HEK293 (cell line): ENCODE data around the gene STK32C.

Source experiments
- CTCF ChIA-PET: fragments of 350-600 bp; formaldehyde crosslinking; extraction: SDS; loops from one replicate; lab custom pipeline; 2021; ENCODE audit warnings: antibody characterized with exemption; lab: Yijun Ruan, JAX
- POLR2A ChIA-PET: fragments of 300-600 bp; formaldehyde crosslinking; extraction: SDS; loops from one replicate; lab custom pipeline; 2020; ENCODE audit warnings: antibody characterized with exemption, inconsistent platforms; lab: Yijun Ruan, JAX
- H3K27ac ChIP-seq: fragments of 200-500 bp; sonication (Bioruptor generic); 2 replicates; pipeline ENCODE4 v1.5.1; 2014; ENCODE audit warnings: low read depth, low read length, control low read depth, inconsistent platforms; ENCODE audit errors: extremely low read depth
- H3K36me3 ChIP-seq, 2 experiments: fragments of 200-500 bp in 1 of 2; sonication (Bioruptor generic) in 1 of 2; 1 replicate in 1 of 2; 2 replicates in 1 of 2; pipeline ENCODE4 v1.5.1; 2014 to 2017; ENCODE audit warnings: inconsistent platforms in 2 of 2, low read length in 2 of 2; ENCODE audit not compliant: control insufficient read depth in 2 of 2, insufficient read depth in 1 of 2
- H3K4me1 ChIP-seq: fragments of 200-500 bp; sonication (Bioruptor generic); 2 replicates; pipeline ENCODE4 v1.5.1; 2014; ENCODE audit warnings: mild to moderate bottlenecking, low read length, inconsistent platforms; ENCODE audit not compliant: control insufficient read depth, insufficient read depth
- H3K4me3 ChIP-seq: 2 replicates; pipeline ENCODE4 v1.5.1; 2011; ENCODE audit warnings: low read depth, mild to moderate bottlenecking, control low read depth, low read length, moderate library complexity
- H3K9me3 ChIP-seq: fragments of 200-500 bp; sonication (Bioruptor generic); 2 replicates; pipeline ENCODE4 v1.5.1; 2014; ENCODE audit warnings: low read depth, low read length, inconsistent platforms; ENCODE audit not compliant: control insufficient read depth, insufficient read depth
- SALL2 ChIP-seq: fragments of 450-650 bp; formaldehyde crosslinking; IDR thresholded peaks from 2 replicates; pipeline ENCODE4 v1.5.0; 2017; ENCODE audit warnings: missing biosample characterization, mild to moderate bottlenecking, missing genetic modification characterization, borderline replicate concordance
- WT1 ChIP-seq: fragments of 450-650 bp; formaldehyde crosslinking; IDR thresholded peaks from 2 replicates; pipeline ENCODE4 v1.5.1; 2016; ENCODE audit warnings: missing biosample characterization, missing genetic modification characterization
- ZFP37 ChIP-seq: fragments of 450-650 bp; formaldehyde crosslinking; IDR thresholded peaks from 2 replicates; pipeline ENCODE4 v1.5.1; 2016; ENCODE audit warnings: missing biosample characterization, missing genetic modification characterization
- ZFP69B ChIP-seq: fragments of 450-650 bp; formaldehyde crosslinking; IDR thresholded peaks from 2 replicates; pipeline ENCODE4 v1.5.1; 2016; ENCODE audit warnings: missing biosample characterization, missing genetic modification characterization
- ZNF146 ChIP-seq: fragments of 450-650 bp; formaldehyde crosslinking; IDR thresholded peaks from 2 replicates; pipeline ENCODE4 v1.5.1; 2016; ENCODE audit warnings: missing biosample characterization, missing genetic modification characterization
- ZNF155 ChIP-seq: fragments of 450-650 bp; formaldehyde crosslinking; IDR thresholded peaks from 2 replicates; pipeline ENCODE4 v1.5.1; 2016; ENCODE audit warnings: missing biosample characterization, missing genetic modification characterization
- ZNF324 ChIP-seq: fragments of 450-650 bp; formaldehyde crosslinking; IDR thresholded peaks from 2 replicates; pipeline ENCODE4 v1.5.1; 2016; ENCODE audit warnings: missing biosample characterization, missing genetic modification characterization
- ZNF350 ChIP-seq: fragments of 450-650 bp; formaldehyde crosslinking; IDR thresholded peaks from 2 replicates; pipeline ENCODE4 v1.5.0; 2017; ENCODE audit warnings: missing biosample characterization, mild to moderate bottlenecking, missing genetic modification characterization
- ZNF391 ChIP-seq: fragments of 450-650 bp; formaldehyde crosslinking; IDR thresholded peaks from 2 replicates; pipeline ENCODE4 v1.5.1; 2016; ENCODE audit warnings: low read depth, missing biosample characterization, missing genetic modification characterization, borderline replicate concordance
- ZNF394 ChIP-seq: fragments of 450-650 bp; formaldehyde crosslinking; IDR thresholded peaks from 2 replicates; pipeline ENCODE4 v1.5.1; 2016; ENCODE audit warnings: missing biosample characterization, missing genetic modification characterization, mild to moderate bottlenecking, moderate library complexity, borderline replicate concordance
- ZNF473 ChIP-seq: fragments of 450-650 bp; formaldehyde crosslinking; IDR thresholded peaks from 2 replicates; pipeline ENCODE4 v1.5.1; 2017; ENCODE audit warnings: missing biosample characterization, missing genetic modification characterization
- ZNF501 ChIP-seq: fragments of 450-650 bp; formaldehyde crosslinking; IDR thresholded peaks from 2 replicates; pipeline ENCODE4 v1.5.1; 2016; ENCODE audit warnings: missing biosample characterization, missing genetic modification characterization
- ZNF621 ChIP-seq: fragments of 450-650 bp; formaldehyde crosslinking; IDR thresholded peaks from 2 replicates; pipeline ENCODE4 v1.5.1; 2017; ENCODE audit warnings: missing biosample characterization, missing genetic modification characterization
- ZNF629 ChIP-seq: fragments of 450-650 bp; formaldehyde crosslinking; IDR thresholded peaks from 2 replicates; pipeline ENCODE4 v1.5.1; 2017; ENCODE audit warnings: missing biosample characterization, missing genetic modification characterization
- ZNF664 ChIP-seq: fragments of 450-650 bp; formaldehyde crosslinking; IDR thresholded peaks from 2 replicates; pipeline ENCODE4 v1.5.1; 2016; ENCODE audit warnings: missing biosample characterization, missing genetic modification characterization
- ZNF670 ChIP-seq: fragments of 450-650 bp; formaldehyde crosslinking; IDR thresholded peaks from 2 replicates; pipeline ENCODE4 v1.5.1; 2016; ENCODE audit warnings: missing biosample characterization, missing genetic modification characterization, low read depth
- ZNF747 ChIP-seq: fragments of 450-650 bp; formaldehyde crosslinking; IDR thresholded peaks from 2 replicates; pipeline ENCODE4 v1.5.1; 2016; ENCODE audit warnings: missing biosample characterization, missing genetic modification characterization
- ZXDB ChIP-seq: fragments of 450-650 bp; formaldehyde crosslinking; IDR thresholded peaks from 2 replicates; pipeline ENCODE4 v1.5.1; 2016; ENCODE audit warnings: missing biosample characterization, missing genetic modification characterization
- TF ChIP-seq, protein P1 (sequence below): sonication (generic); formaldehyde crosslinking; IDR thresholded peaks from 2 replicates; pipeline ENCODE4 v1.8.1; 2022; ENCODE audit warnings: mild to moderate bottlenecking, moderate library complexity, missing genetic modification reagents
- TF ChIP-seq, protein P2 (sequence below): fragments of 450-650 bp; formaldehyde crosslinking; IDR thresholded peaks from 2 replicates; pipeline ENCODE4 v1.5.1; 2016; ENCODE audit warnings: missing biosample characterization, missing genetic modification characterization
- TF ChIP-seq, protein P3 (sequence below): fragments of 450-650 bp; formaldehyde crosslinking; IDR thresholded peaks from 2 replicates; pipeline ENCODE4 v1.5.1; 2016; ENCODE audit warnings: missing biosample characterization, missing genetic modification characterization
- TF ChIP-seq, protein P4 (sequence below): fragments of 450-650 bp; formaldehyde crosslinking; IDR thresholded peaks from 2 replicates; pipeline ENCODE4 v1.5.1; 2017; ENCODE audit warnings: missing biosample characterization, missing genetic modification characterization
- TF ChIP-seq, protein P5 (sequence below): fragments of 450-650 bp; formaldehyde crosslinking; IDR thresholded peaks from 2 replicates; pipeline ENCODE4 v1.5.1; 2016; ENCODE audit warnings: missing biosample characterization, missing genetic modification characterization
- TF ChIP-seq, protein P6 (sequence below): fragments of 450-650 bp; formaldehyde crosslinking; IDR thresholded peaks from 2 replicates; pipeline ENCODE4 v1.5.1; 2016; ENCODE audit warnings: missing biosample characterization, missing genetic modification characterization

The STK32C gene

DNA sequence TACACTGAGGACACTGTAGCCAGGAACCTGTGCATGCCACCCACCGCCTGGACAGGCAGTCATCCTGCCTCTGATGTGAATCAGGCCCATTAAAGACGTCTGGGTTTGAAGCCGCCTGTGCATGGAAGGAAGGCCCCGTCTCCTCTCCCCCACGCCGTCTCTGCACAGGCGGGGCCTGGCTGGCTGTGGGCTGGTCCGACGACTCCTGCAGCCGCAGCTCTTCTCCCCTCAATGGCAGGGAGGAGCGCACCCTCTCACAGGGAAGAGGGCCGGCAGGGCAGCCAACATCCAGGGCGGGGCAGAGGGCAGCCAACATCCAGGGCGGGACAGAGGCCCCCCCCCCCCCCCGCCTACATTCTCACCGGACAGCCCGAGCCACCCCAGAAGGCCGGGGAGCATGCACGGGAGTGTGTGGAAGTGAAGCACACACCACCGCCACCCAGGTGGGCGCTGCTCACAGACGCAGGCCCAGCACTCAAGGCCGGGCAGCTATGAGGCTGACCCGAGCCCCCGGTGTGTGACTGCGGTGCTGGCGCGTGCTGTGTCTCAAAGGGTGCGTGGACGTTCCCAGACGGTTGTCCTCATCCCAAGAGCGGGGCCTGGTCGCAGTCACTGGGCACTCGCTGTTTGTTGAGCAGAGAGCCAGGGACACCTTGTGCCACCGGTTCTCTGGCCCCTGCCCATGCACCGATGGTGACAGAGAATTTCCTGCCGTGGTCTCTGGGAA is 101.9 kb downstream of the STK32C start:
- Histone ChIP-seq H3K4me1 (no peaks in the 10 kb centered on the region), H3K36me3 (no peaks in the 10 kb centered on the region), H3K9me3 (no peaks in the 10 kb centered on the region), H3K27ac (no peak overlapping the region), H3K4me3 (no peak overlapping the region)
- no peak for TF ChIP-seq ZFP69B
- TF ChIP-seq, protein P1, sequence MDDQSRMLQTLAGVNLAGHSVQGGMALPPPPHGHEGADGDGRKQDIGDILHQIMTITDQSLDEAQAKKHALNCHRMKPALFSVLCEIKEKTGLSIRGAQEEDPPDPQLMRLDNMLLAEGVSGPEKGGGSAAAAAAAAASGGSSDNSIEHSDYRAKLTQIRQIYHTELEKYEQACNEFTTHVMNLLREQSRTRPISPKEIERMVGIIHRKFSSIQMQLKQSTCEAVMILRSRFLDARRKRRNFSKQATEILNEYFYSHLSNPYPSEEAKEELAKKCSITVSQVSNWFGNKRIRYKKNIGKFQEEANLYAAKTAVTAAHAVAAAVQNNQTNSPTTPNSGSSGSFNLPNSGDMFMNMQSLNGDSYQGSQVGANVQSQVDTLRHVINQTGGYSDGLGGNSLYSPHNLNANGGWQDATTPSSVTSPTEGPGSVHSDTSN (CRISPR knock-in tag), result no peak
- TF ChIP-seq ZNF501 (tag by site-specific recombination), result no peak
- no peak for TF ChIP-seq ZNF350 (tag by site-specific recombination)
- no peak for TF ChIP-seq ZNF664 (tag by site-specific recombination)
- no peak for TF ChIP-seq ZNF391
- no peak for TF ChIP-seq ZXDB (tag by site-specific recombination)
- TF ChIP-seq, protein P2, sequence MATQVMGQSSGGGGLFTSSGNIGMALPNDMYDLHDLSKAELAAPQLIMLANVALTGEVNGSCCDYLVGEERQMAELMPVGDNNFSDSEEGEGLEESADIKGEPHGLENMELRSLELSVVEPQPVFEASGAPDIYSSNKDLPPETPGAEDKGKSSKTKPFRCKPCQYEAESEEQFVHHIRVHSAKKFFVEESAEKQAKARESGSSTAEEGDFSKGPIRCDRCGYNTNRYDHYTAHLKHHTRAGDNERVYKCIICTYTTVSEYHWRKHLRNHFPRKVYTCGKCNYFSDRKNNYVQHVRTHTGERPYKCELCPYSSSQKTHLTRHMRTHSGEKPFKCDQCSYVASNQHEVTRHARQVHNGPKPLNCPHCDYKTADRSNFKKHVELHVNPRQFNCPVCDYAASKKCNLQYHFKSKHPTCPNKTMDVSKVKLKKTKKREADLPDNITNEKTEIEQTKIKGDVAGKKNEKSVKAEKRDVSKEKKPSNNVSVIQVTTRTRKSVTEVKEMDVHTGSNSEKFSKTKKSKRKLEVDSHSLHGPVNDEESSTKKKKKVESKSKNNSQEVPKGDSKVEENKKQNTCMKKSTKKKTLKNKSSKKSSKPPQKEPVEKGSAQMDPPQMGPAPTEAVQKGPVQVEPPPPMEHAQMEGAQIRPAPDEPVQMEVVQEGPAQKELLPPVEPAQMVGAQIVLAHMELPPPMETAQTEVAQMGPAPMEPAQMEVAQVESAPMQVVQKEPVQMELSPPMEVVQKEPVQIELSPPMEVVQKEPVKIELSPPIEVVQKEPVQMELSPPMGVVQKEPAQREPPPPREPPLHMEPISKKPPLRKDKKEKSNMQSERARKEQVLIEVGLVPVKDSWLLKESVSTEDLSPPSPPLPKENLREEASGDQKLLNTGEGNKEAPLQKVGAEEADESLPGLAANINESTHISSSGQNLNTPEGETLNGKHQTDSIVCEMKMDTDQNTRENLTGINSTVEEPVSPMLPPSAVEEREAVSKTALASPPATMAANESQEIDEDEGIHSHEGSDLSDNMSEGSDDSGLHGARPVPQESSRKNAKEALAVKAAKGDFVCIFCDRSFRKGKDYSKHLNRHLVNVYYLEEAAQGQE (tag by site-specific recombination), result no peak
- no peak for TF ChIP-seq ZNF629 (tag by site-specific recombination)
- no peak for TF ChIP-seq ZNF155 (tag by site-specific recombination)
- TF ChIP-seq, protein P3, sequence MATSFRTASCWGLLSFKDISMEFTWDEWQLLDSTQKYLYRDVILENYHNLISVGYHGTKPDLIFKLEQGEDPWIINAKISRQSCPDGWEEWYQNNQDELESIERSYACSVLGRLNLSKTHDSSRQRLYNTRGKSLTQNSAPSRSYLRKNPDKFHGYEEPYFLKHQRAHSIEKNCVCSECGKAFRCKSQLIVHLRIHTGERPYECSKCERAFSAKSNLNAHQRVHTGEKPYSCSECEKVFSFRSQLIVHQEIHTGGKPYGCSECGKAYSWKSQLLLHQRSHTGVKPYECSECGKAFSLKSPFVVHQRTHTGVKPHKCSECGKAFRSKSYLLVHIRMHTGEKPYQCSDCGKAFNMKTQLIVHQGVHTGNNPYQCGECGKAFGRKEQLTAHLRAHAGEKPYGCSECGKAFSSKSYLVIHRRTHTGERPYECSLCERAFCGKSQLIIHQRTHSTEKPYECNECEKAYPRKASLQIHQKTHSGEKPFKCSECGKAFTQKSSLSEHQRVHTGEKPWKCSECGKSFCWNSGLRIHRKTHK (tag by site-specific recombination), result no peak
- no peak for TF ChIP-seq ZNF394
- TF ChIP-seq ZNF324 (tag by site-specific recombination), result no peak
- no peak for TF ChIP-seq ZNF747 (tag by site-specific recombination)
- no peak for TF ChIP-seq ZNF621 (tag by site-specific recombination)
- TF ChIP-seq ZFP37 (tag by site-specific recombination), result no peak
- TF ChIP-seq ZNF146 (tag by site-specific recombination), result no peak
- no peak for TF ChIP-seq SALL2 (tag by site-specific recombination)
- POLR2A ChIA-PET, result no interaction called here
- CTCF ChIA-PET, result no interaction called here

DNA sequence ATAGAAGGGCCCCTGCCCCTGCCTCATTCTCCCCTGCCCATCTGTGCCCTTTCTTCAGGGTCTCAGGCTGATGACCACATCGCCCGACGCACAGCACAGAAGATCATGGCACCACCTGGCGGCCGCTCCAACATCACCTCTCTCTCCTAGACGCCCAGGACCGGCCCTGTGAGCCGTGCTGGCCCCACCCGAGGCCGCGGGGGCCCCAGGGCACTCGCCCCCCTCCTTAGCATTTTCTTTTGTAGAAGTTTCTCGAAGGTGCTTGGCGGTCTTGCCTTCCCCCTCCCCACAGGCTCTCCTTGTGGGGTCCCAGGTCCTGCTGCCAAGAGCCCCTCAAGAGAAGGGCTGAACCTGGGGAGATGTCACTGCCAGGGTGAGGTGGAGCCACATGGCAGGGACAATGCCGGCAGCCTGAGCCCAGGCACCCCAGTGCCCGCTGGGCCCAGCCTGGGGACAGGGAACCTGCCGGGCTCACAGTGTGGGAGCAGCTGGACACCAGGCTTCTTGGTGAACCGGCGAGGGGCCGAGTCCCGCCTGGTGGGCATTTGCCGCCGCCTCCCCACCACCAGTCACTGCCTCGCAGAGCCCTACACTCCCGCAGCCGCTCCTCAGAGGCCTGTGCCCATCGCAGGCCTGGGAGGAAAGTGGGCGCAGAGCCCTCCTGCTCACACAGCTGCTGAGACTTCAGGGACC is 102.8 kb downstream of the STK32C start:
- Histone ChIP-seq H3K36me3 (no peaks in the 10 kb centered on the region), H3K9me3 (no peaks in the 10 kb centered on the region), H3K4me3 (no peak overlapping the region), H3K27ac (no peak overlapping the region), H3K4me1 (no peaks in the 10 kb centered on the region)
- ChIA-PET POLR2A (no interaction called here), CTCF (no interaction called here)
- TF ChIP-seq, protein P4, sequence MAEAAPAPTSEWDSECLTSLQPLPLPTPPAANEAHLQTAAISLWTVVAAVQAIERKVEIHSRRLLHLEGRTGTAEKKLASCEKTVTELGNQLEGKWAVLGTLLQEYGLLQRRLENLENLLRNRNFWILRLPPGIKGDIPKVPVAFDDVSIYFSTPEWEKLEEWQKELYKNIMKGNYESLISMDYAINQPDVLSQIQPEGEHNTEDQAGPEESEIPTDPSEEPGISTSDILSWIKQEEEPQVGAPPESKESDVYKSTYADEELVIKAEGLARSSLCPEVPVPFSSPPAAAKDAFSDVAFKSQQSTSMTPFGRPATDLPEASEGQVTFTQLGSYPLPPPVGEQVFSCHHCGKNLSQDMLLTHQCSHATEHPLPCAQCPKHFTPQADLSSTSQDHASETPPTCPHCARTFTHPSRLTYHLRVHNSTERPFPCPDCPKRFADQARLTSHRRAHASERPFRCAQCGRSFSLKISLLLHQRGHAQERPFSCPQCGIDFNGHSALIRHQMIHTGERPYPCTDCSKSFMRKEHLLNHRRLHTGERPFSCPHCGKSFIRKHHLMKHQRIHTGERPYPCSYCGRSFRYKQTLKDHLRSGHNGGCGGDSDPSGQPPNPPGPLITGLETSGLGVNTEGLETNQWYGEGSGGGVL (tag by site-specific recombination), result no peak
- TF ChIP-seq, protein P5, sequence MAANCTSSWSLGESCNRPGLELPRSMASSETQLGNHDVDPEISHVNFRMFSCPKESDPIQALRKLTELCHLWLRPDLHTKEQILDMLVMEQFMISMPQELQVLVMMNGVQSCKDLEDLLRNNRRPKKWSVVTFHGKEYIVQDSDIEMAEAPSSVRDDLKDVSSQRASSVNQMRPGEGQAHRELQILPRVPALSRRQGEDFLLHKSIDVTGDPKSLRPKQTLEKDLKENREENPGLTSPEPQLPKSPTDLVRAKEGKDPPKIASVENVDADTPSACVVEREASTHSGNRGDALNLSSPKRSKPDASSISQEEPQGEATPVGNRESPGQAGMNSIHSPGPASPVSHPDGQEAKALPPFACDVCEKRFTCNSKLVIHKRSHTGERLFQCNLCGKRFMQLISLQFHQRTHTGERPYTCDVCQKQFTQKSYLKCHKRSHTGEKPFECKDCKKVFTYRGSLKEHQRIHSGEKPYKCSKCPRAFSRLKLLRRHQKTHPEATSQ (tag by site-specific recombination), result no peak
- no peak for TF ChIP-seq ZNF473 (tag by site-specific recombination)
- TF ChIP-seq, protein P6, sequence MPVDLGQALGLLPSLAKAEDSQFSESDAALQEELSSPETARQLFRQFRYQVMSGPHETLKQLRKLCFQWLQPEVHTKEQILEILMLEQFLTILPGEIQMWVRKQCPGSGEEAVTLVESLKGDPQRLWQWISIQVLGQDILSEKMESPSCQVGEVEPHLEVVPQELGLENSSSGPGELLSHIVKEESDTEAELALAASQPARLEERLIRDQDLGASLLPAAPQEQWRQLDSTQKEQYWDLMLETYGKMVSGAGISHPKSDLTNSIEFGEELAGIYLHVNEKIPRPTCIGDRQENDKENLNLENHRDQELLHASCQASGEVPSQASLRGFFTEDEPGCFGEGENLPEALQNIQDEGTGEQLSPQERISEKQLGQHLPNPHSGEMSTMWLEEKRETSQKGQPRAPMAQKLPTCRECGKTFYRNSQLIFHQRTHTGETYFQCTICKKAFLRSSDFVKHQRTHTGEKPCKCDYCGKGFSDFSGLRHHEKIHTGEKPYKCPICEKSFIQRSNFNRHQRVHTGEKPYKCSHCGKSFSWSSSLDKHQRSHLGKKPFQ (tag by site-specific recombination), result no peak
- TF ChIP-seq ZNF670 (tag by site-specific recombination), result no peak
- no peak for TF ChIP-seq WT1 (tag by site-specific recombination)
